Measurements from ENCODE around the gene TMED10.
"Not testable (repeated sequence)": the region's sequence is repeated elsewhere in the genome, so short reads cannot be mapped to it uniquely, and the experiment has no call there.

The TMED10 gene

DNA sequence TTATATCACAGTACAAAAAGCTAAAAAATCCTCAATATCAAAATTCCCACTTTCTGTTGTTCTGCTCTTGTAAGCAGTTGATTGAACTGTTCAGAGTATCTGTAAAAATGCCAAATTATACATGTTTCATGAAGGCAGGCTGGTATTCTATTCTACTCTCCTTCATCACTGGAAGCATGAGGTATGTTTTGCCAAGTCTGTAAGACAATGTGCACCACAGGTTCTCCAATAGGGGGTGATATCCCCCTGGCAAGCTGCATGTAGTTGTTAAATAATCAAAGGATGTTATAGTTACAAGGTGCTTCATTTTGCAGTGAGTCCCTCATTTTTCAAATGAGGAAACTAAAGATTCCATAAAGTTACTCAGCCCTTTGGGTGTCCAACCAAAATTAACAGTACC, 34.4 kb downstream of the TMED10 start:
- no peak for DNase-seq (ENCODE audit: low spot score in 2 of 2)
- Histone ChIP-seq H3K4me1 (peaks cover 15% of the 10 kb centered on the region), H3K4me3 (no peak overlapping the region), H3K27me3 (ENCODE audit: low read depth) (no peaks in the 10 kb centered on the region), H3K36me3 (replicated peaks) (peaks cover 12% of the 10 kb centered on the region), H3K9me3 (no peaks in the 10 kb centered on the region)
- in situ Hi-C loops (cut with MboI; ENCODE audit: low sequenced_read_pairs) = loop anchor here (25.0 kb wide), 1 partner anchor 520 kb away; the partner anchor contains the start of genes ERG28 and TTLL5

- in situ Hi-C loops (cut with MboI; ENCODE audit: low sequenced_read_pairs) = loop anchor here (25.0 kb wide), 1 partner anchor 521 kb away; the partner anchor contains the start of genes ERG28 and TTLL5
- Histone ChIP-seq H3K9me3 (no peaks in the 10 kb centered on the region), H3K27me3 (ENCODE audit: low read depth) (no peaks in the 10 kb centered on the region), H3K4me1 (peaks cover 15% of the 10 kb centered on the region), H3K4me3 (no peak overlapping the region), H3K36me3 (replicated peaks) (peaks cover 8% of the 10 kb centered on the region)
- no peak for DNase-seq (ENCODE audit: low spot score in 2 of 2)
Measured at GRCh38 chr14:75141062-75141461, 35.4 kb downstream of the TMED10 start.

DNA sequence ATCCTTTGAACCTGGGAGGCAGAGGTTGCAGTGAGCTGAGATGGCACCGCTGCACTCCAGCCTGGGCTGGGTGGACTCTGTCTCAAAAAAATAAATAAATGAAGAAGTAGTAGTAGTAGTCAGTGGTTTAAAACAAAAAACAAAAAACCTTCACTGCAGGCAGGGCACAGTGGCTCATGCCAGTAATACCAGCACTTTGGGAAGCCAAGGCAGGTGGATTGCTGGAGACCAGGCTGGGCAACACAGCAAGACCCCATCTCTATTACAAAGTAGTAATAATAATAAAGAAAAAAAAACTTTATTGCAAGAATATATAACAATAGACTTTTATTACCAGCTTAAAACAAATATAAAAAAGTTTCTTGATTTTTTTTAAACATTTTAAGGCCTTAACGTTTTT, 35.8 kb downstream of the TMED10 start:
- DNase-seq (ENCODE audit: low spot score in 2 of 2) = no peak

DNA sequence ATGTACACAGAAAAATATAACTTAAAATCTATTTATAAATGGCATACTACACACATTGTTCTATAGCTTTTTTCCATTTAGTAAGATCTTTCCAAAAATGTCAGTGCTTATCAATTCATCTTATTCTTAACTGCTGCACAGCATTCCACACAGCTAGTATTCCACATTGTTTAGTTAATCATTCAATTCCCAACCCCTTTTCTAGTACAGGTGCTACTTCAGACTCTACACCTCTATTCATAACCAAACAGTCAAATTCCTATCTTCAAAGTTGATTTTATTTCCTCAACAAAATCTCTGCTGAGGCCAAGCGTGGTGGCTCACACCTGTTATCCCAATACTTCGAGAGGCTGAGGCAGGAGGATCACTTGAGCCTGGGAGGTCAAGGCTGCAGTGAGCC, 37.2 kb downstream of the TMED10 start:
- H3K4me3 ChIP-seq = no peak overlapping the region
- in situ Hi-C loops (cut with MboI; ENCODE audit: low sequenced_read_pairs) = loop anchor here (25.0 kb wide), 1 partner anchor 523 kb away; the partner anchor contains the start of genes ERG28 and TTLL5
- H3K27me3 ChIP-seq (ENCODE audit: low read depth) = no peaks in the 10 kb centered on the region
- no peaks in the 10 kb centered on the region for H3K9me3 ChIP-seq
- no peak for DNase-seq (ENCODE audit: low spot score in 2 of 2)
- peaks cover 15% of the 10 kb centered on the region for H3K4me1 ChIP-seq
- peaks cover 14% of the 10 kb centered on the region for H3K36me3 ChIP-seq (replicated peaks)

More for the DNA sequence above, 35.8 kb downstream of the TMED10 start:
- Histone ChIP-seq H3K4me1 (peaks cover 15% of the 10 kb centered on the region), H3K4me3 (no peak overlapping the region), H3K9me3 (no peaks in the 10 kb centered on the region), H3K27me3 (ENCODE audit: low read depth) (no peaks in the 10 kb centered on the region), H3K36me3 (replicated peaks) (peaks cover 5% of the 10 kb centered on the region)
- in situ Hi-C loops (cut with MboI; ENCODE audit: low sequenced_read_pairs) = loop anchor here (25.0 kb wide), 1 partner anchor 522 kb away; the partner anchor contains the start of genes ERG28 and TTLL5

DNA sequence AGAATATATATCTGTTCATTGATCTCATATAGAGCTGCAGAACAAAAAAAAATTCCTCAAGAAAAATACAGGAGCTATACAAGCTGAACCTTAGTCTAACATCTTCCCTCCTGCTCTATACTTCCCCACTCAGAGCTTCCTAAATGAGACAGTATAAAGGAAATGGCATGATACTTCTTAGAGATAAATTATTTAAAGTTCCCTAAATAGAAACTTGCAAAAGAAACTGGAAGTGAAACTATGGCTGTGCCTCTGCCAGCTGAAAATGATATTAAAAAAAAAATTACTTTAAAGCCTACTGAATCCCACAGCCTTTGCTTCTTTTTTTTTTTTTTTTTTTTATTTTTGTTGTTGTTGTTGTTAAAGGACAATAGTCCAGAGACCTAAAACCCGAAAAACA, 37.9 kb downstream of the TMED10 start:
- in situ Hi-C loops (cut with MboI; ENCODE audit: low sequenced_read_pairs) = loop anchor here (25.0 kb wide), 1 partner anchor 524 kb away; the partner anchor contains the start of genes ERG28 and TTLL5

DNA sequence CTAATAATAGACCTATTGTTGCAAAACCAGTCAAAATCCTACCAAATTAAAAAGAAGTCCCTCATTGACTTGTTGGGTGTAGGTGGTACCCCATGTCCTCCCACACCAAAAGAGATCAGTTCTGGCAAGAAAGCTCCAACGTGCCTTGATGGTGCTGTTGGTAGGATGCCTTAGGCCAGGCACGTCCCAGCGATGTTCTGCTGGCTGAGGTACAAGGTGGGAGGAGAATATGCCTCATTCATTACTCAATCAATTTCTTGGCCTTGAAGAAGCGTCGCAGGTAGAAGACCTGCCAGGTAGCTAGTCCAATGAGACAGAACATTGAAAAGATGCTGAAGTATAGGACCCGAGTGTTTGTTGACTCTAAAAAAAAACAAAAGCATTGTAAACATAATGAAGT, 41.8 kb downstream of the TMED10 start:
- DNase-seq (ENCODE audit: low spot score in 2 of 2) = no peak
- in situ Hi-C loops (cut with MboI; ENCODE audit: low sequenced_read_pairs) = loop anchor here (5.0 to 25.0 kb wide), 2 partner anchors 168 to 528 kb away; partner anchors contain the start of genes ERG28 and TTLL5
- H3K9me3 ChIP-seq = no peaks in the 10 kb centered on the region
- no peaks in the 10 kb centered on the region for H3K27me3 ChIP-seq (ENCODE audit: low read depth)
- peaks cover 36% of the 10 kb centered on the region for H3K36me3 ChIP-seq (replicated peaks)
- no peak overlapping the region for H3K4me3 ChIP-seq
- peaks cover 19% of the 10 kb centered on the region for H3K4me1 ChIP-seq

More for the DNA sequence above, 37.9 kb downstream of the TMED10 start:
- peaks cover 20% of the 10 kb centered on the region for H3K36me3 ChIP-seq (replicated peaks)
- H3K4me3 ChIP-seq = no peak overlapping the region
- DNase-seq (ENCODE audit: low spot score in 2 of 2) = no peak
- no peaks in the 10 kb centered on the region for H3K27me3 ChIP-seq (ENCODE audit: low read depth)
- H3K9me3 ChIP-seq = no peaks in the 10 kb centered on the region
- H3K4me1 ChIP-seq = peaks cover 15% of the 10 kb centered on the region

DNA sequence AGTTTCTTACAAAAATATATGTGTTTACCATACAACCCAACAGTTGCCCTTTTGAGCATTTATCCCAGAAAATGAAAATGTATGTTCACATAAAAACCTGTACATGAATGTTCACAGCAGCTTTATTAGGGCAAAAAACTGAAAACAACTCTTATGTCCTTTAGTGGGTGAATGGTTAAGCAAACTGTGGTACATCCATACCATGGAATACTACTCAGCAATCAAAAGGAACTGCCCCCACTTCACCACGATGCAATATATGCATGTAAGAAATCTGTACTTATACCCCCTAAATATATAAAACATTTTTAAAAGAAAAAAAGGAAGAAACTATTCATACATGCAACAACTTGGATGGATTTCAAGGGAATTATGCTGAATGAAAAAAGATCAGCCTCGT, 42.8 kb downstream of the TMED10 start:
- H3K9me3 ChIP-seq = no peaks in the 10 kb centered on the region
- H3K36me3 ChIP-seq (replicated peaks) = peaks cover 37% of the 10 kb centered on the region
- no peak overlapping the region for H3K4me3 ChIP-seq
- H3K4me1 ChIP-seq = peaks cover 15% of the 10 kb centered on the region
- no peak for DNase-seq (ENCODE audit: low spot score in 2 of 2)
- in situ Hi-C loops (cut with MboI; ENCODE audit: low sequenced_read_pairs) = loop anchor here (5.0 to 25.0 kb wide), 2 partner anchors 169 to 529 kb away; partner anchors contain the start of genes ERG28 and TTLL5
- no peaks in the 10 kb centered on the region for H3K27me3 ChIP-seq (ENCODE audit: low read depth)

DNA sequence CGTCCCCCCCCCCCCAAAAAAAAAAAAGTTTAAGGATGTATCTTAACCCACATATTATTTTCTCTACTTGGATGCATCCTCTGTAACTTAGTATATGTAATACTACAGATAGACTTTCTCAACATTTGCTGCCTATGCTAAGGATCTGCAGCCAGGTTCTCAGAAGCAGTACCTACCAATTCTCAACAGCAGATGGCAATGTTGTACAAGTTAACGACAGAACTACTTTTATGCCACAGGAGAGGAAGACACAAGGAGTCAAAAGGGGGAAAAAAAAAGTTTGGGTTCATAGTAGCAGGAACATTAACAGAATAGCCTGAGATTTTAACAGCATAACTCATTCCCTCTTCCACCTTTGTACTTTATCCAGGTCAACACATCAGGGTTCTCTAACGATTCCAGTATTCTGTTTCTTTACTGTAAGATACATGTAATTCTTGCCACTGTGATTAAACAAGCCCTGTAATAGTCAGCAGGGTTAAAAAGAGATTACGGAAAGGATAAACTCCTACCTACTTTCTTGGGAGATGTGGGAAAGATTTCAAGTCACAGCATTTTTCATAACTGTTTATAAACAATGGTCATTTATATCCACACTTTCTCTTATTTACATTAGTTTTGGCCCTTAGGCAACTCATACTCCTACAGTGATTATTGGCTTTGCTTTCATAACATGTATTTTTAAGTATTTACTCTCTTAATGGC, 43.9 kb downstream of the TMED10 start:
- Histone ChIP-seq H3K4me1 (peaks cover 15% of the 10 kb centered on the region), H3K4me3 (no peak overlapping the region), H3K36me3 (replicated peaks) (peaks cover 37% of the 10 kb centered on the region), H3K9me3 (no peaks in the 10 kb centered on the region), H3K27me3 (ENCODE audit: low read depth) (no peaks in the 10 kb centered on the region)
- peak; percentile 70 to 74 for DNase-seq (ENCODE audit: low spot score in 2 of 2)
- in situ Hi-C loops (cut with MboI; ENCODE audit: low sequenced_read_pairs) = loop anchor here (5.0 to 25.0 kb wide), 2 partner anchors 170 to 530 kb away; partner anchors contain the start of genes ERG28 and TTLL5

DNA sequence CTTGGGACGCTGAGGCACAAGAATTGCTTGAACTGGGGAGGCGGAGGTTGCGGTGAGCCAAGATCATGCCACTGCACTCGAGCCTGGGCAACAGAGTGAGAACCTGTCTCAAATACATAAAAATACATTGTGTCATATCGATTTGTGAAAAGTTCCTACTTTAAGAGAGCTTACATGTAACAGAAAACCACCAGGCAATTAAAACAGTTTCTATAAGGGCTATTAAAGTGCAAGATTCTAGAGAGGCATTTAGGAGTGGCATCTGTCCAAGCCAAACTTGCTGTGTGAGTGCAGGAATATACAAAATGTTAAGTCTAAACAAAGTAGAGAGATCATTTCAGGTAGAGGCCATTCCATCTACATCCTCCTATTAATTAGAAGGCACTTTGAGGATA, 47.8 kb downstream of the TMED10 start:
- no peaks in the 10 kb centered on the region for H3K9me3 ChIP-seq
- no peaks in the 10 kb centered on the region for H3K27me3 ChIP-seq (ENCODE audit: low read depth)
- no peak for DNase-seq (ENCODE audit: low spot score in 2 of 2)
- in situ Hi-C loops (cut with MboI; ENCODE audit: low sequenced_read_pairs) = loop anchor here (10.0 to 25.0 kb wide), 2 partner anchors 356 to 534 kb away; partner anchors contain the start of genes ERG28 and TTLL5
- H3K4me1 ChIP-seq = peaks cover 22% of the 10 kb centered on the region
- no peak overlapping the region for H3K4me3 ChIP-seq
- peaks cover 28% of the 10 kb centered on the region for H3K36me3 ChIP-seq (replicated peaks)

GRCh38 chr14:75127903-75128595, 48.4 kb downstream of the TMED10 start:
- Histone ChIP-seq H3K27me3 (ENCODE audit: low read depth) (no peaks in the 10 kb centered on the region), H3K4me1 (peaks cover 22% of the 10 kb centered on the region), H3K4me3 (peak overlapping the region; percentile 90), H3K9me3 (no peaks in the 10 kb centered on the region), H3K36me3 (replicated peaks) (peaks cover 23% of the 10 kb centered on the region; the same call in 1 of the 2 replicates)
- in situ Hi-C loops (cut with MboI; ENCODE audit: low sequenced_read_pairs) = loop anchor here (10.0 to 25.0 kb wide), 2 partner anchors 357 to 534 kb away; partner anchors contain the start of genes ERG28 and TTLL5
- DNase-seq (ENCODE audit: low spot score in 2 of 2) = no peak

- H3K27me3 ChIP-seq (ENCODE audit: low read depth); H3K9me3 ChIP-seq: not testable (repeated sequence)
- Histone ChIP-seq H3K4me1 (peaks cover 22% of the 10 kb centered on the region), H3K36me3 (replicated peaks) (peaks cover 18% of the 10 kb centered on the region; the same call in 1 of the 2 replicates), H3K4me3 (peak overlapping the region; percentile 90)
- DNase-seq (ENCODE audit: low spot score in 2 of 2) = peak in 1 of 2 experiments; percentile 11
- in situ Hi-C loops (cut with MboI; ENCODE audit: low sequenced_read_pairs) = loop anchor here (10.0 to 25.0 kb wide), 2 partner anchors 357 to 535 kb away; partner anchors contain the start of genes ERG28 and TTLL5
Measured at GRCh38 chr14:75127474-75127820, 49.0 kb downstream of the TMED10 start.

- H3K36me3 ChIP-seq (replicated peaks) = peaks cover 23% of the 10 kb centered on the region; the same call in 1 of the 2 replicates
- no peaks in the 10 kb centered on the region for H3K9me3 ChIP-seq
- in situ Hi-C loops (cut with MboI; ENCODE audit: low sequenced_read_pairs) = loop anchor here (10.0 to 25.0 kb wide), 2 partner anchors 358 to 535 kb away; partner anchors contain the start of genes ERG28 and TTLL5
- no peaks in the 10 kb centered on the region for H3K27me3 ChIP-seq (ENCODE audit: low read depth)
- H3K4me1 ChIP-seq = peaks cover 22% of the 10 kb centered on the region
- peak; percentile 84 to 93 for DNase-seq (ENCODE audit: low spot score in 2 of 2)
- H3K4me3 ChIP-seq = peak within 1 kb of the TSS; percentile 90
Measured at GRCh38 chr14:75126679-75127473, 49.5 kb downstream of the TMED10 start, which contains the start of gene NEK9. Gene NEK9 (minus strand): TSS chr14:75127048. CDS start chr14:75126921, 127 bp downstream.

DNA sequence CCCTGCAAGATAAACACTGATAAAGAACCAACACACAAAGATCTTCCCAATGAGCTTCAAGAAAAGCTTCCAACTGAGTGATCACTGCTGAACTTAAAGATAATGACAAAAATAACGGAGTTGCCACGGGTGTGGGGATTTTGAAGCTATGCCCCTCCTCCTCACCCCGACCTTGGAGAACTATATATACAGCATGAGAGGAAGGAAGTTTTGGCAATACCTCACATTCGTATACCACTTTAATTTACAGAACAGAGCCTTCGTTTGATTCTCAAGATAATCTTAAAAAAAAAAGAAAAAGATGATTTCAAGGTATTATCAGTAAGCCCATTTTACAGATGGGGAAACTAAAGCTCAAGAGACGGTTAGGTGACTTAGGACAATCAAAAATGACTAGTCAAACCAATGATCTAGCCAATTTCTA, 50.3 kb downstream of the TMED10 start:
- Histone ChIP-seq H3K36me3 (replicated peaks) (peaks cover 23% of the 10 kb centered on the region), H3K4me3 (peak overlapping the region; percentile 90), H3K9me3 (no peaks in the 10 kb centered on the region), H3K27me3 (ENCODE audit: low read depth) (no peaks in the 10 kb centered on the region), H3K4me1 (peaks cover 20% of the 10 kb centered on the region)
- no peak for DNase-seq (ENCODE audit: low spot score in 2 of 2)
- in situ Hi-C loops (cut with MboI; ENCODE audit: low sequenced_read_pairs) = loop anchor here (10.0 to 25.0 kb wide), 2 partner anchors 359 to 536 kb away; partner anchors contain the start of genes ERG28 and TTLL5

Data from HAP-1 (cell line).